Esophagus muscularis mucosa (tissue), 4 donors: ENCODE results near the gene CENPP. TPM values are rescaled to one million over a fixed set of nuclear protein-coding genes. Genes with fewer than 3 reads are reported as not detected.

Experiments used
- DNase-seq: peaks from one replicate; pipeline ENCODE4 v3.0.0-alpha.2; 2017; ENCODE audit errors: extremely low spot score
- H3K27ac ChIP-seq, 4 donors: fragments of 200-600 bp; sonication (generic); replicated peaks in 1 of 4; 1 replicate in 3 of 4; 2 replicates in 1 of 4; pipeline ENCODE4 v1.5.1; 2016 to 2019; ENCODE audit warnings: mild to moderate bottlenecking in 1 of 4
- H3K27me3 ChIP-seq, 4 donors: fragments of 200-600 bp; sonication (generic); one replicate each; pipeline versions ENCODE4 v1.5.1 to v1.6.0; 2016 to 2019
- H3K36me3 ChIP-seq, 4 donors: fragments of 200-600 bp; sonication (generic); one replicate each; pipeline ENCODE4 v1.5.1; 2016 to 2019
- H3K4me1 ChIP-seq, 4 donors: fragments of 200-600 bp; sonication (generic); one replicate each; pipeline ENCODE4 v1.5.1; 2016 to 2019
- H3K4me3 ChIP-seq, 4 donors: fragments of 200-600 bp; sonication (generic); 1 replicate in 2 of 4; 2 replicates in 2 of 4; pipeline ENCODE4 v1.5.1; 2016 to 2019; ENCODE audit warnings: mild to moderate bottlenecking in 4 of 4, moderate library complexity in 1 of 4
- H3K9me3 ChIP-seq, 4 donors: fragments of 200-600 bp; sonication (generic); 1 replicate in 3 of 4; 2 replicates in 1 of 4; pipeline ENCODE4 v1.5.1; 2016 to 2019
- CTCF ChIP-seq, 3 experiments: fragments of 200-600 bp in 2 of 3; fragments of 450-650 bp in 1 of 3; sonication (generic) in 2 of 3; IDR thresholded peaks; one replicate each; pipeline ENCODE4 v1.5.1; 2017 to 2019; ENCODE audit warnings: antibody characterized with exemption in 3 of 3, mild to moderate bottlenecking in 2 of 3, moderate library complexity in 1 of 3
- EP300 ChIP-seq: sonication (generic); formaldehyde crosslinking; IDR thresholded peaks from one replicate; pipeline ENCODE4 v1.6.1; 2017; ENCODE audit warnings: antibody characterized with exemption
- POLR2A ChIP-seq: fragments of 450-650 bp; IDR thresholded peaks from one replicate; pipeline ENCODE4 v1.6.1; 2017; ENCODE audit warnings: antibody characterized with exemption, moderate library complexity, mild to moderate bottlenecking, low read depth
- POLR2AphosphoS5 ChIP-seq, 2 donors: sonication (generic); formaldehyde crosslinking; IDR thresholded peaks; one replicate each; pipeline ENCODE4 v1.6.1; 2017; ENCODE audit warnings: antibody characterized with exemption in 2 of 2
- WGBS: methylation state at CpG from one replicate; pipeline ENCODE4 v1.1.5; 2018; 5-methylcytosine and 5-hydroxymethylcytosine counted together
- intact Hi-C: fragments of 100-400 bp; cut with DNase I; formaldehyde crosslinking; loops from one replicate; pipeline ENCODE4 v1.15.1; 2023
- total RNA-seq, 4 donors: library from RNA; depleted of rRNA; stranded (reverse); fragments of >200 nt; gene quantifications; one replicate each; pipeline versions ENCODE4 v1.1.0 to v1.2.1, GENCODE V29; 2016

The CENPP gene
- total RNA-seq, 4 donors from 2014 or later, result 1.0 to 5.8 (median 2.0) TPM

GRCh38 chr9:92332577-92333281, 7.0 kb downstream of the CENPP start:
- Histone ChIP-seq H3K9me3 (no peaks in the 10 kb centered on the region), H3K36me3 (peaks cover 0 to 8% (median 2%) of the 10 kb centered on the region in 4 donors), H3K4me3 (no peak overlapping the region), H3K27me3 (no peaks in the 10 kb centered on the region), H3K4me1 (peaks cover 0 to 3% (median 0%) of the 10 kb centered on the region in 4 donors), H3K27ac (no peak overlapping the region)
- intact Hi-C loops, result no loop called here
- 88% methylated on average over 3 of the region's 3 CpGs for WGBS
- no peak for DNase-seq
- TF ChIP-seq POLR2AphosphoS5 (IDR thresholded peaks at IDR 0.05) (no peak), EP300 (no peak), CTCF (IDR thresholded peaks at IDR 0.05) (no peak), POLR2A (no peak)

- H3K27ac ChIP-seq, result no peak overlapping the region
- intact Hi-C loops, result no loop called here
- 88% methylated on average over 2 of the region's 2 CpGs for WGBS
- no peak for DNase-seq
- H3K4me1 ChIP-seq, result peaks cover 0 to 3% (median 0%) of the 10 kb centered on the region in 4 donors
- TF ChIP-seq EP300 (no peak), POLR2AphosphoS5 (IDR thresholded peaks at IDR 0.05) (no peak), CTCF (IDR thresholded peaks at IDR 0.05) (no peak), POLR2A (no peak)
- H3K27me3 ChIP-seq, result no peaks in the 10 kb centered on the region
- no peak overlapping the region for H3K4me3 ChIP-seq
- peaks cover 0 to 13% (median 5%) of the 10 kb centered on the region in 4 donors for H3K36me3 ChIP-seq
- H3K9me3 ChIP-seq, result no peaks in the 10 kb centered on the region
Observed at GRCh38 chr9:92333282-92333634, 7.5 kb downstream of the CENPP start.

DNA sequence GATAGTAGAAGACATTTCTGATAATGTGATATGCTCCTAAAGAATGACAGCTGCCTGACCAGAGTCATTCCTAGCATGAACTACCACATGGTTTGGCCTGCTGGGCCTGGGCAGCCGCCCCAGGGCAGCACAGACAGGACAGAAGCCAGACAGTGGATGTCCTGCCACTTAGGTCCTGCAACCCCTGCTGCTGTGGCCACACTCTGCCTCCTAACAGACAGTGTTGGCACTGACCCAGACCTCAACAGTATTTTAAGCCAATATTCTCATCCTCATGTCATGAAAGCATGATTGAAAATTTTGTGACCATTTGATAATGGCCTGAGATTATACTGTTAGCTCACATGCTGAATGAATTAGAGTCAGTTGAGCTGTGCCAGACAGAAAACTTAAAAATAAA, 15.8 kb downstream of the CENPP start:
- H3K4me1 ChIP-seq, result peaks cover 0 to 18% (median 11%) of the 10 kb centered on the region in 4 donors
- peaks cover 0 to 34% (median 7%) of the 10 kb centered on the region in 4 donors for H3K36me3 ChIP-seq
- DNase-seq, result no peak
- no peaks in the 10 kb centered on the region for H3K9me3 ChIP-seq
- H3K4me3 ChIP-seq, result no peak overlapping the region
- no peaks in the 10 kb centered on the region for H3K27me3 ChIP-seq
- no peak overlapping the region for H3K27ac ChIP-seq
- 100% methylated on average over 1 of the region's 1 CpG for WGBS
- intact Hi-C loops, result no loop called here
- no peak for TF ChIP-seq POLR2AphosphoS5 (IDR thresholded peaks at IDR 0.05)
- no peak for TF ChIP-seq EP300
- no peak for TF ChIP-seq CTCF (IDR thresholded peaks at IDR 0.05)
- no peak for TF ChIP-seq POLR2A

GRCh38 chr9:92342825-92343488, 17.2 kb downstream of the CENPP start:
- peak; percentile 30 to 46 (median 45) for TF ChIP-seq CTCF (IDR thresholded peaks at IDR 0.05)
- TF ChIP-seq POLR2A, result no peak
- no peak for DNase-seq
- Histone ChIP-seq H3K4me1 (peaks cover 0 to 18% (median 14%) of the 10 kb centered on the region in 4 donors), H3K9me3 (no peaks in the 10 kb centered on the region), H3K27me3 (no peaks in the 10 kb centered on the region), H3K4me3 (no peak overlapping the region), H3K36me3 (peaks cover 0 to 24% (median 4%) of the 10 kb centered on the region in 4 donors), H3K27ac (peak overlapping the region in 2 of 4 donors; percentile 8 to 37)
- intact Hi-C loops, result loop anchor here (1.0 to 2.0 kb wide), 2 partner anchors 96 to 292 kb away; no protein-coding TSS in a partner anchor
- 58% methylated on average over 1 of the region's 1 CpG for WGBS
